ENCODE results near the gene TSPAN9.

Gene TSPAN9

GRCh38 chr12:3182426-3182825 lies 105.2 kb downstream of the TSPAN9 start:
- no peaks in the 10 kb centered on the region for H3K27me3 ChIP-seq (ENCODE audit: low read length)
- no peak for TF ChIP-seq EZH2phosphoT487 (conservative IDR thresholded peaks at IDR 0.05; ENCODE audit: low read length)
- TF ChIP-seq CTCF (IDR thresholded peaks at IDR 0.05; ENCODE audit: insufficient read depth, low read length, poor library complexity, severe bottlenecking) = no peak
- no peaks in the 10 kb centered on the region for H4K20me1 ChIP-seq (ENCODE audit: low read depth, low read length)
- H3K36me3 ChIP-seq (ENCODE audit: low read length) = no peaks in the 10 kb centered on the region
- no peaks in the 10 kb centered on the region for H3K9me2 ChIP-seq (replicated peaks; ENCODE audit: insufficient read depth, low read length)
- no peak overlapping the region for H3K4me2 ChIP-seq (ENCODE audit: low read depth, low read length, poor library complexity, severe bottlenecking)
- no peak overlapping the region for H3K27ac ChIP-seq (ENCODE audit: low read depth, low read length)
- no peaks in the 10 kb centered on the region for H3K9me3 ChIP-seq (ENCODE audit: insufficient read depth, low read length)
- no peak overlapping the region for H3K9ac ChIP-seq (ENCODE audit: low read length)
- no peak overlapping the region for H3K4me3 ChIP-seq (ENCODE audit: insufficient read depth, low read length, poor library complexity, severe bottlenecking)
- no peak overlapping the region for H2AFZ ChIP-seq (ENCODE audit: low read depth, low read length, severe bottlenecking)
- no peaks in the 10 kb centered on the region for H3F3A ChIP-seq (ENCODE audit: insufficient read depth)
- H3K79me2 ChIP-seq (ENCODE audit: insufficient read depth, low read length) = no peaks in the 10 kb centered on the region

- H3F3A ChIP-seq (ENCODE audit: insufficient read depth) = no peaks in the 10 kb centered on the region
- no peak overlapping the region for H3K4me3 ChIP-seq (ENCODE audit: insufficient read depth, low read length, poor library complexity, severe bottlenecking)
- H3K9ac ChIP-seq (ENCODE audit: low read length) = no peak overlapping the region
- H3K36me3 ChIP-seq (ENCODE audit: low read length) = no peaks in the 10 kb centered on the region
- H2AFZ ChIP-seq (ENCODE audit: low read depth, low read length, severe bottlenecking) = no peak overlapping the region
- no peak for TF ChIP-seq EZH2phosphoT487 (conservative IDR thresholded peaks at IDR 0.05; ENCODE audit: low read length)
- TF ChIP-seq CTCF (IDR thresholded peaks at IDR 0.05; ENCODE audit: insufficient read depth, low read length, poor library complexity, severe bottlenecking) = no peak
- H3K9me3 ChIP-seq (ENCODE audit: insufficient read depth, low read length) = no peaks in the 10 kb centered on the region
- no peaks in the 10 kb centered on the region for H3K79me2 ChIP-seq (ENCODE audit: insufficient read depth, low read length)
- H3K4me2 ChIP-seq (ENCODE audit: low read depth, low read length, poor library complexity, severe bottlenecking) = no peak overlapping the region
- H4K20me1 ChIP-seq (ENCODE audit: low read depth, low read length) = no peaks in the 10 kb centered on the region
- no peaks in the 10 kb centered on the region for H3K9me2 ChIP-seq (replicated peaks; ENCODE audit: insufficient read depth, low read length)
- H3K27me3 ChIP-seq (ENCODE audit: low read length) = no peaks in the 10 kb centered on the region
- no peak overlapping the region for H3K27ac ChIP-seq (ENCODE audit: low read depth, low read length)
Measured at GRCh38 chr12:3184485-3184884, 107.3 kb downstream of the TSPAN9 start.

- Histone ChIP-seq H3K27me3 (ENCODE audit: low read length) (no peaks in the 10 kb centered on the region), H3K9ac (ENCODE audit: low read length) (no peak overlapping the region), H3K9me3 (ENCODE audit: insufficient read depth, low read length) (no peaks in the 10 kb centered on the region), H3K9me2 (replicated peaks; ENCODE audit: insufficient read depth, low read length) (no peaks in the 10 kb centered on the region), H3K79me2 (ENCODE audit: insufficient read depth, low read length) (no peaks in the 10 kb centered on the region), H3K36me3 (ENCODE audit: low read length) (no peaks in the 10 kb centered on the region), H3F3A (ENCODE audit: insufficient read depth) (no peaks in the 10 kb centered on the region), H3K27ac (ENCODE audit: low read depth, low read length) (no peak overlapping the region), H3K4me3 (ENCODE audit: insufficient read depth, low read length, poor library complexity, severe bottlenecking) (no peak overlapping the region), H3K4me2 (ENCODE audit: low read depth, low read length, poor library complexity, severe bottlenecking) (no peak overlapping the region), H2AFZ (ENCODE audit: low read depth, low read length, severe bottlenecking) (no peak overlapping the region), H4K20me1 (ENCODE audit: low read depth, low read length) (no peaks in the 10 kb centered on the region)
- TF ChIP-seq EZH2phosphoT487 (conservative IDR thresholded peaks at IDR 0.05; ENCODE audit: low read length) (no peak), CTCF (IDR thresholded peaks at IDR 0.05; ENCODE audit: insufficient read depth, low read length, poor library complexity, severe bottlenecking) (no peak)
Measured at GRCh38 chr12:3185260-3185870, 108.2 kb downstream of the TSPAN9 start.

All from SU-DHL-6 (cell line).